HG03095 (cell line): ENCODE measurements around the gene ASGR1.
"Not testable (repeated sequence)": the region's sequence is repeated elsewhere in the genome, so short reads cannot be mapped to it uniquely, and the experiment has no call there.

Source experiments
- ATAC-seq: cut with Tn5 transposase; IDR thresholded peaks from one replicate; pipeline ENCODE4 v1.9.1; 2021; ENCODE audit warnings: moderate library complexity; ENCODE audit not compliant: unreplicated experiment

The ASGR1 gene

DNA sequence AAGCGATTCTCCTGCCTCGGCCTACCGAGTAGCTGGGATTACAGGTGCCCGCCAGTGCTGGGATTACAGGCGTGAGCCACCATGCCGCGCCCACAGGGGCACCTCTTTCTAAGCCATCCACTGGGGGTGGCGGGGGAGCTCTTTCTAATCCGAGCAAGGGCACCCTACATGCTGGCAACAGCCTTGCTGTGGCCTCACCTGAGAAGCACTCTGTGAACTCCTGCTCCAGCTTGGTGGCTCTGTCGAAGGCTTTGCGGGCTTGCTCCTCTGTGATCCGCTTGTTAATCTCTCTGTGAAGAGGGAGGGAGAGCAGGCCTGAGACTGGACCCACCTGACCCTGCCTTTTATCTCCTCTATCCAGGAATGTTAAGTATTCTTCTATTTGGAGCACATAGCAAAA is 11.9 kb upstream of the ASGR1 start:
- ATAC-seq: no peak

DNA sequence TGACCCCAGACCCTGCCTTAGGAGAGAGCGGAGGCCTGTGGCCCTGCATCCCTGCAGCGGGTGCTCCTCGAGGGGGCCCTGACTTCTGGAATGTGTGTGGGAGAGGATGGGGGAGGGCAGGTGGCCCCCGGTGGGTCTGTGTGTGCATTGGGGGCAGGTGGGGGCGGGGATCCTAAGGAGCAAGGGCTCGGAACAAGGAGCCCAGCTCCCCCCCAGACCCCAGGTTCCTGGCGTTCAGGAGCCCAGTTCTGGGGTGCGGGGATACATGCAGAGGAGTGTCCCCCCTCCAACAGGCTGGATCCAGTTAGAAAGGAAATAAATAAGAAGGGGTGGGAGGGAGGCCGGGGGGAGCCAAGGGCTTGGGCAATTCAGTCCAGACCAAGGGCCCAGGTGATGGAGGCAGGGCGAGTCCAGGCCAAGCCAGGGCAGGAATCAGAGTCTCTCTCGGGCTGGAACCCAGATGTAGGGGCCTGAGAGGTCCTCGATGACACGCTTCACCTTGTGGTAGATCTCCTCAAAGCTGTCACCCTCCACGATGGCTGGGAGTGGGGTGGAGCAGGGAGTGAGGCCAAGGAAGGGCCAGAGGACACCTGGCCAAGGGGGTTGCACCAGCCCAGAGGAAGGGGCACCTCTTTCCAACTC is 11.2 kb upstream of the ASGR1 start:
- no peak for ATAC-seq

- no peak for ATAC-seq
Measured at GRCh38 chr17:7186241-7186640, 7.1 kb upstream of the ASGR1 start.

- no peak for ATAC-seq
Measured at GRCh38 chr17:7184647-7185046, 5.5 kb upstream of the ASGR1 start.

GRCh38 chr17:7184091-7184488 is 4.9 kb upstream of the ASGR1 start:
- no peak for ATAC-seq

GRCh38 chr17:7183433-7184090 is 4.4 kb upstream of the ASGR1 start:
- no peak for ATAC-seq

DNA sequence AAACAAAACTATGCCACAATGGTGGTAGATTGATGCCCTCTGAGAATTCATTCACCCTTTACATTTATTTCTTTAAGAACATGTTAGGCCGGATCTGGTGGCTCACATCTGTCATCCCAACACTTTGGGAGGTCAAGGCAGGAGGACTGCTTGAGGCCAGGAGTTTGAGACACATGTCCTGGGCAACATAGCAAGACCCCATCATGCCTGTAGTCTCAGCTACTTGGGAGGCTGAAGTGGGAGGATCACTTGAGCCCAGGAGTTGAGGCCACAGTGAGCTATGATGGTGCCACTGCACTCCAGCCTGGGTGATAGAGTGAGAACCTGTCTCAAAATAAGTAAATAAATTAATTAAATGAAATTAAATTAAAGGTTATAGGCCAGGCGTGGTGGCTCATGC is 2.9 kb upstream of the ASGR1 start:
- ATAC-seq: not testable (repeated sequence)

- ATAC-seq: no peak
Measured at GRCh38 chr17:7178973-7179316, 225 bp downstream of the ASGR1 start.

GRCh38 chr17:7177954-7178477 is 1.2 kb downstream of the ASGR1 start:
- no peak for ATAC-seq

- no peak for ATAC-seq
Measured at GRCh38 chr17:7177191-7177953, 1.8 kb downstream of the ASGR1 start.

DNA sequence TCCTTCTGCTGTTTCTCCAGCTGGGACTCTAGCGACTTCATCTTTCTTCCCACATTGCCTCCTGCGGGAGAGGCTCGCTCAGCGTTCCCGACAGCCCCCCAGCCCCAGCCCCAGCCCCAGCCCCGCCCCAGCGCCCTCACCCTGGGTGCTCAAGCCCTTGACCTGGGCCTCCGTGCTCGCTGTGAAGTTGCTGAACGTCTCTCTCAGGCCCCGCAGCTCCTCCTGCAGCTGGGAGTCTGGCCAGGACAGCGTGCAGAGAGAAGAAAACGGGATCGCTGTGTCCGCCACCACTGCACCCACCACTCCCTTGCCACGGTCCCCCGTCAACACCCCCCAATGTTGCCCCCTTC is 2.4 kb downstream of the ASGR1 start:
- no peak for ATAC-seq

DNA sequence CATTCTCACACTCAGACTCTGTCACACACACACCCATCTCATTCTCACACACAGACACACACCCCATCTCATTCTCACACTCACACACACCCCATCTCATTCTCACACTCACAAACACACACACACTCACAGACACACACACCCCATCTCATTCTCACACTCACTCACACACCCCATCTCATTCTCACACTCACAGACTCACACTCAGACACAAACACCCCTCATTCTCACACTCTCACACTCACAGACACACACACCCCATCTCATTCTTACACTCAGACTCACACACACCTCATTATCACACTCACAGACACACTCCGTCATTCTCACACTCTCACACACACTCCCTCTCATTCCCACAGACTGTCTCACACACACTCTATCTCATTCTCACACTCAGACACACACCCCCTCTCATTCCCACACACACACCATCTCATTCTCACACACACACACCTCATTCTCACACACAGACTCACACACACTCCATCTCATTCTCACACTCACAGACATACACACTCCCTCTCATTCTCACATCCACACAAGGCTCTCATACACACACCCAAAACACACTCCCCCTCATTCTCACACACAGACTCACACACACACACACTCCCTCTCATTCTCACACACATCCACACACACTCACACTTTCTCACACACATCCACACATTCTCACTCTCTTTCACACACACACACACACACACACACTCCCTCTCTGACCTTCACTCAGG is 2.9 kb downstream of the ASGR1 start:
- no peak for ATAC-seq

- ATAC-seq: no peak
Measured at GRCh38 chr17:7175330-7175733, 3.8 kb downstream of the ASGR1 start.

DNA sequence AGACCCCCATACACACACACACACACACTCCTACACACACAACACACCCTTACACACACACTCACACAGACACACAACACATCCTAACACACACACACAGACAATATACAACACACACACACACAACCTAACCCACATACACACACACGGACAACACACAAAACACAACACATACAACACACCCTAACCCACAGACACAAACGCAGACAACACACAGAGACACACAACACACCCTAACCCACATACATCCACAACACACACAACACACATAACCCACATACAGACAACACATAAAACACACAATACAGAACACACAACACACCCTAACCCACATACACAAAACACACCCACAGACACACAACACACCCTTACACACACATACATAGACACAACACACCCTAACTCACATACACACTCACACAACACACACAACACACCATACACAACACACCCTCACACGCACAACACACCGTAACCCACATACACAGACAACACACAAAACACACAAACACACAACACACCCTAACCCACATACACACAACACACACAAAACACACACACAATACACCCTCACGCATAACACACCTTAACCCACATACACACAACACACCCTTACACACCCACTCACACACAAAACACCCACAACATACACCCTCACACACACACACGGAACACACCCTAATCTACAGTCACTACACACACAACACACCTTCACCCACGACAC is 4.4 kb downstream of the ASGR1 start:
- no peak for ATAC-seq

DNA sequence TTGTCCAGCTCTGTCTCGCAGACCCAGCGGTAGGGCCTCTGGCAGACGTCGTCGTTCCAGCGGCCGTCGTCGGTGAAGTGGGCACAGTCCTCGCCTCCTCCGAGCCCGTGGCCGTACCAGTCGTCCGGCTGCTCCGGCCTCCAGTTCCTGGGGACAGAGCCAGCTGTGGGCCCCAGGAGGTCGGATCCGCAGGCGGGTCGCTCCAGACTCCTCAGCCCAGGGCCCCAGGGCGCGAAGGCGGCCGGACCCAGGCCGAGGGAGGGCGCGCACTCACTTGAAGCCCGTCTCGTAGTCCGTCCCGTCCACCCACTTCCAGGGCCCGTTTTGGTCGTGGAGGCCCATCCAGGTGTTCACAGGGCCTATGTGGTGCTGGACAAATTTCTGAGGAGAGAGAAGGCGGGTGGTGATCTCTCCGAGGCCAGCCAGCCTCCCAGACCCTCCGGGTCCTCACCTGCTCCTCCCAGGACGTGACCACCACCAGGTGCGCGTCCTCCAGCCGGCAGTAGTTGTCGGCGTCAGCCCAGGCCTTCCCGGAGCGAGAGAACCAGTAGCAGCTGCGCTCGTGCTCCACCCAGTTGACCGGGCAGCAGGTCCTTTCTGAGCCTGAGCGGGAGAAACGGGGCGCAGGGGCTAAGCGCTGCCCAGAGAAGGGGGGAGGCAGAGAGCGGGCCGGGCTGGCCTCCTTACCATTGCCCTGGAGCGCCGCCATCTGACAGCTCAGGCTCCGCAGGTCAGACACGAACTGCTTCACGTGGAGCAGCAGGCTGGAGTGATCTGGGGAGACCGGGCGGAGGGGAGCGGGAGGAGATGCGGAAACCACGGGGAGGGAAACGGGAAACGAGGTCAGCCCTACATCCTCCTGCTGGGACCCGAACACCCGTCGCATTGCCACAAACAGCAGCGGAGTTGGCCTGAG is 5.2 kb downstream of the ASGR1 start:
- ATAC-seq: no peak

GRCh38 chr17:7172522-7173191 is 6.5 kb downstream of the ASGR1 start:
- not testable (repeated sequence) for ATAC-seq

DNA sequence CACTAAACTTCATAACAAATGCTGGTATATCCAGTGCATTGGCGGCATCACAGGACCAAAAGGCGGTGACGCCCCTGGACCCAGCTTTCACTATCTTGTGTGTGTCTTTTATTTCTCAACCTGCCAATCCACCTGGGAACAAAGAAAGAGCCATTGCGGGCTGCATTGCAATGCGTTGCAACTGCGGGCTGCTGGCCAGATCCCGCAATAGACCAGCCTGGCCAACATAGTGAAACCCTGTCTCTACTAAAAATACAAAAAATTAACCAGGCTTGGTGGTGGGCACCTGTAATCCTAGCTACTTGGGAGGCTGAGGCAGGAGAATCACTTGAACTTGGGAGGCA is 9.6 kb downstream of the ASGR1 start:
- ATAC-seq: not testable (repeated sequence)

DNA sequence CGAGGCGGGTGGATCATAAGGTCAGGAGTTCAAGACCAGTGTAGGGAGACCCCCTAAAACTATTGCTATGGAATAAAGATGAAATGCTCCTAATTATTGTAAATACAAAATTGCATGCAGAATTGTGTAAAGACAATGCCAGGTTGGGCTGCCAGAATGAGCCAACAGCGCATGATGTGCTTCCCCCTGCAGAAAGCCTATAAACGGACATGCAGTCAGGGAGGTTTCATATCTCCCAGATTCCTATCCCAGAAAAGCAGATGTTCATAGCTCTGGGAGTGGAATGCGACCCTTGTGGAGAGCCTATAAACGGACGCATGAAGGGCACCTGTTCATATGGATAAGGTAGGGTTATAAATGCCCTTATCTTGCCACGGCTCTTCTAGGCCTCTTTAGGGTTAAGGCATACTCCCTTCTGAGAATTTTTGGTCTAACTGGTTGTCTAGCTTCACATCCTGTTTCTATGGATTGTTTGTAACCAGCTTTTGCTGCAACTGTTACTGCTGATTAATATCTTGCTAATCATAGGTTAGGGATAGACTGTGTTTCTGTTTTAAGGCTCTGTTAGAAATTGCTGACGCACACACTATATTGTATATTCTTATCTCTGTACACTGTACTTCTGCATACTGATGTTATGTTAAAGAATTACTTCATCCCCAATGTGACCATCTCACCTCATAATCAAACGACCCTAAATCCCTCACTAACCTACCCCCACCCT is 10.2 kb downstream of the ASGR1 start:
- ATAC-seq: not testable (repeated sequence)

GRCh38 chr17:7167832-7168231 is 11.3 kb downstream of the ASGR1 start:
- no peak for ATAC-seq
